HG03575 (cell line): ENCODE results near the gene FBXL13.
"Not testable (repeated sequence)": the region's sequence is repeated elsewhere in the genome, so short reads cannot be mapped to it uniquely, and the experiment has no call there.

Experiments used
- ATAC-seq: cut with Tn5 transposase; IDR thresholded peaks from one replicate; pipeline ENCODE4 v1.9.1; 2021; ENCODE audit not compliant: unreplicated experiment, insufficient number of reproducible peaks, low FRiP score; ENCODE audit errors: extremely low read depth

FBXL13 gene

DNA sequence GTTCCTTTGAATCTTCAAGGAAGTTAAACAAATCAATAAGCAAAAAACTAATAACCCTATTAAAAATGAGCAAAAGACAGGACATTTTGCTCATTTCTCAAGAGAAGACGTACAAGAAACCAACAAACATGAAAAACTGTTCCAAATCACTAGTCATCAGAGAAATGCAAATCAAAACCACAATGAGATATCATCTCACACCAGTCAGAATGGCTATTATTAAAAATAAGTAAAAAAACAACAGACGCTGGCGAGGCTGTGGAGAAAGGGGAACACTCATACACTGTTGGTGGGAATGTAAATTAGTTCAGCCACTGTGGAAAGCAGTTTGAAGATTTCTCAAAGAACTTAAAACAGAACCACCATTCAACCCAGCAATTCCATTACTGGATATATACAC, 304.1 kb downstream of the FBXL13 start:
- not testable (repeated sequence) for ATAC-seq

DNA sequence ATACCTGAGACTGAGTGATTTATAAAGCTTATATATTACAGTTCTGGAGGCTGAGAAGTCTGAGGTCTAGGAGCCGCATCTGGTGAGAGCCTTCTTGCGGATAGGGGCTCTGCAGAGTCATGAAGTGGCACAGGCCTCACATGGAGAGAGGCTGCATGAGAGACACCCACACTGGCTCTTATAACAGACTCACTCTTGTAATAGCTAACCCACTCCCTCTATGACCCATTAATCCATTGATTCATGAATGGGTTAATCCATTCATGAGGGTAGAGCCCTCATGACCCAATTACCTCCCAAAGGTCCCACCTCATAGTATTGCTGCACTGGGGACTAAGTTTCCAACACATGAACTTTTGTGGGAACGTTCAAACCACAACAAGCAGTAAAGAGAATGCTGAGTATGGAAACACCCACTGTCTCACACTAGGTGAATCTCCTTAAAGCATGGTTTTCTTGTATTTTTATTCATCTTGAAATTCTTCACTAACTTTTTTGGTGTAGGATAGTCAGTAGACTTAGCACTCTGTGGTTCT, 304.9 kb downstream of the FBXL13 start:
- ATAC-seq = not testable (repeated sequence)

DNA sequence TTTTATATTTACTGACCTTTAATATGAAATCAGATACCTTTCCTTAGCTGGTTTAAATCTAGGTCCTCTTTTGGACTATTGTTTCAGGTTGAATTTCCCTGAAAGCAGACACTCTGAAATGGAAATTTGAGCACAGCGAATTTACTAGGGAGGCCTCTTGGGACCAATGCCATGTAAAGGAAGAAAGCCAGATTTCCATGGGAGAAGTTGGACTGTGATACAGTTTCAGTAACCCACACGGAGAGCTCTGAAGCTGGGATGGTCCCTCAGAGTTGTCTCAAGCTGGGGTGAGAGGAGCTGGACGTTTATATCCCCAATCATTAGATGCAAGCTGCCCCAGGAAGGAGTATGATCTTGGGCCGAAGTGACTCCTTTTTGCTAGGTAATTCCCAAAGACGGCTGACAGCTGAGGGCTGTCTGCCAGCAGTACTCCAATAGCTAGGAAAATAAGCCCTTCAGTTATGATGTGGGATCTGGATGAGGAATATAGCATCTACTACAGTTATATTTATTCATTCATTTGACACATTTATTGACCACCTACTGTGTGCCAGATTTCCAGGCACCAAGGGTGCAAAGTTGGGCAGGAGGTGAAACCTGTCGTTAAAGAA, 311.2 kb downstream of the FBXL13 start:
- not testable (repeated sequence) for ATAC-seq
